IPS-11a (cell line): ENCODE measurements around the gene FBXL19.

Source experiments
- H3K4me3 ChIP-seq: one replicate; pipeline ENCODE4 v1.5.1; 2013; ENCODE audit warnings: low read depth, low read length, control low read depth

The FBXL19 gene

DNA sequence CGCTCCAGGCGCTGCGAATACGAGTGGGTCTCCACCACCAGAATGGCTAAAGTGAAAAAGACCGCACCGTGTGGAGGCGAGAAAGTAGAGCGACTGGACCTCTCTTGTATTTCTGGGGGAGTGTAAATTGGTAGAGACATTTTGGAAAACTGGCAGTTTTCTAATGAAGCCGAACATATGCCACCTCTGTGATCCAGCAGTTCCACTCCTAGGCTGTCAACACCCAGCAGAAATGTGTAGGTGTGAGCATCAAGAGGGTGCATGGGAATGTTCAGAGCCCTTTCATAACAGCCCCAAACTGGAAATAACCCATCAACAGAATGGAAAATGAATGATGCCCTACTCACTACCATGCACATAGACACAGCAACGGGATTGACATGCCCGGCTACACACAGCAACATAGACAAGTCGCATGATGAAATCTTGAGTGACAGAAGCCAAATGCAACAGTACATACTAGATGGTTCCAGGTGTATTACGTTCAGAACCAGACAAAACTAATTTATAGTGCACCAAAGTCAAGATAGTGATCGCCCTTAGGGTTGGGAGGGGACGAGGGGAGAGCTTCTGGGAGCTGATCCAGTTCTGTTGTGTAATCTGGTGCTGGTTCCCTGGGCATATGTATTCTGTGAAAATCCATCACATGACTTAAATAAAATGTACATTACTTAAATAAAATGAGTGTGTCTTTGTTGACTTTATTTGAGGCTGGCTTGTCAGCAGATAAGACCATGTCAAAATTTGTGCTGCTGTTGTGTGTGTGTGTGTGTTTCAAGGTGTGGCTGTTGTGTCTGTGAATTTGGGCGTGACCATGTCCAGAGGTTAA, 28.6 kb upstream of the FBXL19 start:
- H3K4me3 ChIP-seq: peak overlapping the region; percentile 28

GRCh38 chr16:30895627-30896260, 27.6 kb upstream of the FBXL19 start:
- H3K4me3 ChIP-seq: peak overlapping the region; percentile 38

DNA sequence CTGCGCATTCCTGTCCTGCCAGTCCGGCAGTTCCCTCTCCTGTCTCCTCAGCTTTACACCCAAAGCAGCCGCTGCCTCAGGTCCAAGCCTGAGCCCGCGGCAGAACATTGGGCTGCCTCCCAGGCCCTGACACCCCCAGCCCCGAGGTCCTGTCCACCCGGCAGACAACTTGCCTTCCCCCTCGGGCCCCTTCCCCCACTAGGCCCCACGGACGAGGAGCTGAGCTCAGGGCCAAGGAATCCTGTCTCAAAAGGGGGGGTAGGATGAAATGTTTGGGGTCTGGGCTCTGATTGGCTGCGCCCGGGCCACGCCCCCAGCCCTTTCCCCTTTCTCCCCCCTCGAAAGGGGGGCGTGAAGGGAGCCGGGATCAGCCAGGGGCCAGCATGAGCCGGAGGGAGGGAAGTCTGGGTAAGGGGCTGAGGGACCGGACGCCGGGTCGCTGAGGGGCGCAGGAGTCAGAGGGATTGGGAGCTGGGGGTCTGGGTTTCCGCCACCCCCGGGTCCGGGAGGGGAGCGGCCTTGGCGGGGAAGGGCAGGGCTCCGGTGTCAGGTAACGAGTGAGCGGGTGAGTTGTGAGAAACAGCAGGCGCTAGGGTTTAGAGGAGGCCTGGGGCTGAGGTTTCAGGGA, 27.0 kb upstream of the FBXL19 start, which contains the start of gene CTF1:
CTF1 (plus strand) TSS at position 354 of the 628 bp plus-strand sequence; CDS start at position 384, 30 bp downstream.
- H3K4me3 ChIP-seq: peak within 1 kb of the TSS; percentile 38

DNA sequence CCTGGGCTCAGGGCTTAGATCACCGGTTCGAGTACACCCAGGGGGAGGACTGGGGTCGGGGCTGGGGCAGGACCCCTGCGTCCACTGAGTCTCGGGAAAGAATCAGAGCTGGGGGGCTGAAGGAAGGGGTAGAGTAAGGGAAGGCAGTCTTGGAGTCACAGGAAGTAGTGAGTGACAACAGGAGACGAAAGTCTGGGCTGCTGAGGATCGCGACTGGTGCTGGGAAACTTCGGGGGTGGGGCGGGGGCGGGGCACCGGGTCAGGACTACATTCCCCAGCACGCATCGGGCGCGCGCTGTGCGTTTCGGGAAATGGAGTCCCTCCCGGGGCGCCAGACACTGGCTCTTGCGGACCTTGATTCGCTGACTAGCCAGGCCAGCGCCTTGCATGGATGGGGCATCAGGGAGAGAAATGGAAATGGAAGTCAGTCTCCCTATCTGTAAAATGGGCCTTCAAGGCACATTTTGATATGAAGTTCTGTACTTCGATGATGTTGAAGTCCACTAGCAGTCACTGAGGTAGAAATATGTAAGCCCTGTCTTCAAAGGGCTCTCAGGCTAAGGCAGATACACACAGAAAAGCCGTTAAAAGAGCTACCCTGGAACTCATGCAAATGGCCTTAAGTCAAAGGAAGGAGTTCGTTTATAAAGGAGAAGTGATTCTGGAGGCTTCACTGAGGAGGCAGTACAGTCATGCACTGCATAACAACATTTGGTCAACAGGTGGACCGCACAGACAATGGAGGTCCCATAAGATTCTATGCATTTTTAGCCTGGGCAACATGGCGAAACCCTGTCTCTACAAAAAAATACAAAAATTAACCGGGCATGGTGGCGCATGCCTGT, 26.3 kb upstream of the FBXL19 start:
- H3K4me3 ChIP-seq: peak overlapping the region; percentile 38

DNA sequence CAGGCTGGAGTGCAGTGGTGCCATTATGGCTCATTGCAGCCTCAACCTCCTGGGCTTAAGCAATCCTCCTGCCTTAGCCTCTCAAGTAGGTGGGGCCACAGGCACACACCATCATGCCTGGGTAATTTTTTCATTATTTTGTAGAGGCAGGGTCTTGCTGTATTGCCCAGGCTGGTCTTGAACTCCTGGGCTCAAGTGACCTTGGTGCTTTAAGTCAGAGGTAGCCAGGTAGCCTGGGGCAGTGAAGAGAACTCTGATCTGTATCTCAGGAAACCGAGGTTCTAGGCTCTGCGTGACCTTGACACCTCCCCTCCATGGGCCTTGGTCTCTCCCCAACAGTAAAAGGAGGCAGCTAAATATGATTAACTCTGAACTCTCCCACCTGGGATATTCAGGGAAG, 23.6 kb upstream of the FBXL19 start:
- no peak overlapping the region for H3K4me3 ChIP-seq

DNA sequence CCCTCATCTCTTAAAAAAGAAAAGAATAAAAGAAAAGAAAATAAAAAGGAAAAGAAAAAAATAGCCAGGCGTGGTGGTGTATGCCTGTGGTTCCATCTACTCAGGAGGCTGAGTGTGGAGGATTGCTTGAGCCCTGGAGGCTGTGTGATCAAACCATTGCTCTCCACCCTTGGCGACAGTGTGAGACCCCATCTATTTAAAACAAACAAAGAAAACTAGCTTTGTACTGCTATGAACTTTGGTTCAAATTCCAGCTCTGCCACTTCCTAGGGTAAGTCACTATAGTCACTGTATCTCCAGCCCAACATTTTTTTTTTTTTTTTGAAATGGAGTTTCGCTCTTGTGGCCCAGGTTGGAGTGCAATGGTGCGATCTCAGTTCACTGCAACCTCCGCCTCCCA, 22.8 kb upstream of the FBXL19 start:
- H3K4me3 ChIP-seq: no peak overlapping the region

DNA sequence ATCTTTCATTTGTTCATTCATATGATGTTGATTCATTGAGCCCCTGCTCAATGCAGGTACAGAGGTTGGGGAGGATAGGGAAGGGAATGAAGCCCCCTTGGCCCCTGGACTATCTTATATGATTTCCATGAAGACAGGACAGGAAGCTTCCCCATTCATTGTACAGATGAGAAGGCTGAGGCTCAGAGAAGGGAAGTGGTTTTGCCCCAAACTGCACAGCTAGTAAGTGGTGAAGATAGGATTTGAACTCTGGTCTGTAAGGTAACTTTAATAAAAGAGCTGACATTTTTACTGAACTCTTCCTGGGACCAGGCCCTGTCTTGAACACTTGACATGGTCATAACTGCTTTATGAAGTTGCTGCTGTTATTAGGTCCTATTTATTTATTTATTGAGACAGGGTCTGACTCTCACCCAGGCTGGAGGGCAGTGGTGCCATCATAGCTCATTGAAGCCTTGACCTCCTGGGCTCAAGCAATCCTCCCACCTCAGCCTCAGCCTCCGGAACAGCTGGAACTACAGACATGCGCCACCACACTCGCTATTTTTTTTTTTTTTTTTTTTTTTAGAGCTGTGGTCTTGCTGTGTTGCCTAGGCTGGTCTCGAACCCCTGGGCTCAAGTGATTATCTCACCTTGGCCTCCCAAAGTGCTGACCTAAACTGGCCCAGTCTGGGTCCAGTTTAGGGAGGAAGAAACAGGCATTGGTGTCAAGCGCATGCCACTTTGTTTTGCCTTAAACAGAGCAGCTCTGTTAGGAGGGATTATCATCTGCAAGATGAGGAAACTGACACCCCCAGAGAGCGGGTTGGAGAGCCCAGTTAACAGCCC, 22.0 kb upstream of the FBXL19 start:
- peak overlapping the region; percentile 35 for H3K4me3 ChIP-seq

DNA sequence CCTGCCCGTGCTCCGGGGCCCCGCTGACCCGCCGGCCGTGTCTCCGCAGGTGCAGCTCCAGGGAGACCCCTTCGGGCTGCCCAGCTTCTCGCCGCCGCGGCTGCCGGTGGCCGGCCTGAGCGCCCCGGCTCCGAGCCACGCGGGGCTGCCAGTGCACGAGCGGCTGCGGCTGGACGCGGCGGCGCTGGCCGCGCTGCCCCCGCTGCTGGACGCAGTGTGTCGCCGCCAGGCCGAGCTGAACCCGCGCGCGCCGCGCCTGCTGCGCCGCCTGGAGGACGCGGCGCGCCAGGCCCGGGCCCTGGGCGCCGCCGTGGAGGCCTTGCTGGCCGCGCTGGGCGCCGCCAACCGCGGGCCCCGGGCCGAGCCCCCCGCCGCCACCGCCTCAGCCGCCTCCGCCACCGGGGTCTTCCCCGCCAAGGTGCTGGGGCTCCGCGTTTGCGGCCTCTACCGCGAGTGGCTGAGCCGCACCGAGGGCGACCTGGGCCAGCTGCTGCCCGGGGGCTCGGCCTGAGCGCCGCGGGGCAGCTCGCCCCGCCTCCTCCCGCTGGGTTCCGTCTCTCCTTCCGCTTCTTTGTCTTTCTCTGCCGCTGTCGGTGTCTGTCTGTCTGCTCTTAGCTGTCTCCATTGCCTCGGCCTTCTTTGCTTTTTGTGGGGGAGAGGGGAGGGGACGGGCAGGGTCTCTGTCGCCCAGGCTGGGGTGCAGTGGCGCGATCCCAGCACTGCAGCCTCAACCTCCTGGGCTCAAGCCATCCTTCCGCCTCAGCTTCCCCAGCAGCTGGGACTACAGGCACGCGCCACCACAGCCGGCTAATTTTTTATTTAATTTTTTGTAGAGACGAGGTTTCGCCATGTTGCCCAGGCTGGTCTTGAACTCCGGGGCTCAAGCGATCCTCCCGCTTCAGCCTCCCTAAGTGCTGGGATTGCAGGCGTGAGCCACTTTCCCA, 21.1 kb upstream of the FBXL19 start:
- peak overlapping the region; percentile 35 for H3K4me3 ChIP-seq

GRCh38 chr16:30903002-30903401, 20.4 kb upstream of the FBXL19 start:
- no peak overlapping the region for H3K4me3 ChIP-seq

DNA sequence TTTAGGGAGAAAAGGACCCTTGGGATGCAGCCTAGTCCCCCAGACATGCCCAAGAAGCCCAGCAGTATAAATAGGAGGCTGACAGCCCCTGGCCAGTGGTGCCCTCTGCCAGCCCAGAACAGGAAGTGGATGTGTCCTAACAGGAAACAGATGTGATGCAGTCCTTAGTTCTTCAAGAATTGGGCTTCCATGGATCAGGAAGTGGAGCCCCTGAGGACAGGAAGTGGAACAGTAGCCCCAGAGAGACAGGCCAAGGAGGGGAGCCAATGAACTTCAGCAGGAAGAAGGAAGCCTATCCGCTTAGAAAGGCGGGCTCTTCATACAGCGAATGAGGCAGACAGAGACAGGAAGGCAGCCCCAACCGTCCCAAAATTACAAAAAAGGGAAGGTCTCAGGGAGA, 19.8 kb upstream of the FBXL19 start:
- no peak overlapping the region for H3K4me3 ChIP-seq

DNA sequence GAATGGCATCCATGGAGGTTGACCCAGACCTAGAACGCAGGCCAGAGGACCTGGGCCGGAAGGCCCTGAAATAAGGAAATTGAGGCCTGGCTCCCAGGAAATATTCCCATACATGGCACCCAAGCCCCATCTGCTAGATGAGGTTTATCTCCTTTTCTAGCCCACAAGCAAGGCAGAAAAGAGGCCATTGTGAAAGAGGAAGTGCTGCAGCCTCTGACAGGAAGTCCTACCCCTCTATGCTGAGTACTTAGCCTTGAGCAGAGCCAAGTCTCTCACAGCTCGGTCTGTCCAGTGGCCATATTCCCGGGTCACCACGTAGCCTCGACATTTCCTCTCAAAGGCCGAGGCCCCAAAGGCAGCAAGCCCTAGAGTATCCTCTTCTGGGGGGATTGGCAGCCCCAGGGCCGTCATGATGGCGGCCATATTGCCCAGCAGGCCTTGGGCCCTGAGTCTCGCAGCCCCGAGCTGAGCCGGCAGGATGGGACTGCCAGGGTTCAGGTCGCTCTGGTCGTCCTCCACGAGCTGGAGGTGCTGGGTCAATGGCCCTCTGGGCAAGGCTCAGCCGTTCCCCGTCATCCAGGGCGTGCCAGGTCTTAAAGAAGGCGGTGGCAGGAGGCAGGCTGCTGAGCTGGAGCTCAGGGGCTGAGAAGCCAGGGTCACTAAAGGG, 19.1 kb upstream of the FBXL19 start:
- no peak overlapping the region for H3K4me3 ChIP-seq

DNA sequence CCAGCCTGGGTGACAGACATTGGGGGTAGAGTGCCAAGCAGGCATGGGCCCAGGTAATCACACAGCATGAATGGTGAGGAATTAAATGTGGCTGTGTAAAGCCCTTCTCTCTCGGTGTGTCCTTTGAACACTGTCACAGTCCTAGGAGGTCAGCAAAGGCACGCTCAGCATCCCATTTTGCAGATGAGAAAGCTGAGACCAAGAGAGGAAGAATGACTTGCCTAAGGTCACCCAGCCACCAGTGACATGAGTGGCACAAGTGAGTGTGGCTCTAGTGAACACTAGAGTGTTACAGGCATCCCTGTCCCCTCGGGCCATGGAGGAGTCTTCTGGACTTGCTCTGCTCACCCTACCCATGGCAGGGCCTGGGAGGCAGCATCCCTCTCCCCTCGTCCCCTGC, 16.3 kb upstream of the FBXL19 start:
- no peak overlapping the region for H3K4me3 ChIP-seq

GRCh38 chr16:30910427-30911029, 12.8 kb upstream of the FBXL19 start:
- no peak overlapping the region for H3K4me3 ChIP-seq

DNA sequence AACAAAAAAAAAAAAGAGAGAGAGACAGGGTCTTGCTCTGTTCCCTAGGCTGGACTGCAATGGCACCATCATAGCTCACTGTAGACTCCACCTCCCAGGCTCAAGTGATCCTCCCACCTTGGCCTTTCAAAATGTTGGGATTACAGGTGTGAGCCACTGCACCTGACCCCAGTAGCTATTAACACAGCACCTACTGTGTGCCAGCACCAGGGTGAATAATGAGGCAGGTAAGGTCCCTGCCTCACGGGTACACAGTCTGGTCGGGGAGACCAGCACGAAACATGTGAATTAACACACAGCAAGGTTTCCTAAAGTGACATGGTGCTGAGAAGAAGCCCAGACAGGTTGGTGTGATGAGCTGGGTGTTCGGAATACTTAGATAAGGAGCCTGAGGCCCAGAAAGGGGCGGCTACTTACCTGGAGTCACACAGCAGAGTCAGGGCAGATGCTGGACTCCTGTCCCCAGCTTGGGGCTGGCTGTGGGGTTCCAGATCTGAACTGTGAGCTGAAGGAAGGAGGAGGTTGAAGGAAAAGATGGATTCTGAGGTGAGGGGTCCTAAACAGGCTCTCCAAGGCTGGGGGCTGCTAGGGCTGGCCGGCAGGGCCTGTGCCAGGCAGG, 10.5 kb upstream of the FBXL19 start:
- no peak overlapping the region for H3K4me3 ChIP-seq

DNA sequence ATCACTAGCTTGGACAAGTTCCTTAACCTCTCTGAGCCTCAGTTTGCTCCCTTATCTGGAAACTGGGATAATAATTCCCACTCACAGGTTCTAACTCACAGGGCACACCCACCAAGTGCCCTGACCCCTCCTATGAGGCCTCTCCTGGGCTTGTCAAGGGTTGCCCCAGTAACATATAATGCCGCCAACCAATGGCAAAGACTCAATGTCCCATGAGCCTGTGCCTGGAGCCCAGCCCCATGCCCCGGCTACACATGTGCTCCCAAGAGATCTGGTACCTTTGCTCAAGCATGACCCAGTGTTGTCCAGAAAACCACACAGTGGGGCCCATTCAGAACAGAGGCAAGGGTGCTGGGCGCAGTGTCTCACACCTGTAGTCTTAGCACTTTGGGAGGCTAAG, 8.5 kb upstream of the FBXL19 start:
- no peak overlapping the region for H3K4me3 ChIP-seq

- no peak overlapping the region for H3K4me3 ChIP-seq
These were observed 4.8 kb upstream of the FBXL19 start for GRCh38 chr16:30918614-30919013.

- H3K4me3 ChIP-seq: no peak overlapping the region
These were observed 2.5 kb upstream of the FBXL19 start for GRCh38 chr16:30920891-30921290.

- no peak overlapping the region for H3K4me3 ChIP-seq
These were observed 2.0 kb upstream of the FBXL19 start for GRCh38 chr16:30921459-30921747.
